ENCODE measurements around the gene MAML3.
A peak's percentile ranks its signal among the peaks of the same experiment; 100 is the strongest.
"Not testable (repeated sequence)": the region's sequence is repeated elsewhere in the genome, so short reads cannot be mapped to it uniquely, and the experiment has no call there.

The MAML3 gene

DNA sequence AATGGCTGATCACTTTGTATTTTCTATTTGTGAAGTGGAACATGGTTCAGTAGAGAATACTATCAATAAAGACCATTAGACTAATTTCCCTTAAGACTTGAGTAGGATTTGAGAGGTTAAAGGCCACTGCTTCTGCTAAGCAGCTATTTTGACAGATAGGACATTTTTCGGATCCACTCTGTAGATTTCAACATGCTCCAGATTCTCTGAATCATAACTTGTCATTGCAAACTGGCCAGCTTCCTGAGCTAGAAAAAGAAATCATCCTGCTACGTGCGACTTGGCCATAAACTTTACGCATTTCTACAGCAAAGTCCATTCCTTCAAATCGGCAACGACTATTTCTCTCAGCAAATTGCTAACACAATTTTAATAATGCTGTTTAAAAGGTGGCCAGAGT, 433.2 kb downstream of the MAML3 start:
- DNase-seq (ENCODE audit: low spot score): no peak

DNA sequence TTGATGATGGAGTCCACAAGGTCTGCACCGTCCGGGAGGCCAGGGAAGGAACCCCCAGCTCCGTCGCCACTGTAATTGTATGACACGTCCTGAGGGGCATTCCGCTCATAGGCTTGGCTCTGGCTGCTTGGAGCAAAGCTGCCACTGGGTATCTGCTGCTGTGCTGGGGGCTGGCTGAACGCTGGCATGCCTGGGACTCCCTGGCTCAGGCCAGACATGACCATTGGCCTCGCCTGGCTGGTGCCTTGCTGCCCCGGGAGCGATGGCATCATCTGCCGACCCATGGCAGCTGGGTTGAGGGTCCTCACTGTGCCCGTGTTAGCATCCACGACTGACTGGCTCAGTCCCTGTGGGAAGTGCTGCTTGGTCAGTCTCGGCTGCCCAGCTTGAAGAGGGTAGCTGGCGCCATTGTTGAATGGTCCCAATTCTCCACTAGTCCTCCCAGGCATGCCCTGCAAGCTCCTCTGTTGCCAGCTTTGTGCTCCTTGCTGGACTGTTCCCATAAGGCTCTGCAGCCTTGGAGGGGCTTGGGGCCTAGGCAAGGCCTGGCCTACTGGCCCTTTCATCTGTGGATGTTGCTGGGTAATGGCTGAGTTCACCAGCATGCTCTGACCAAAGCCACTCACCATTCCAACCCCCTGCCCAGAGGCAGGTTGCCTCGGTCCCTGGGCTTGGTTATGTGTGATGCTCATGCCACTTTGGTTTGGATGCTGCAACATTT, 434.4 kb downstream of the MAML3 start:
- no peak for DNase-seq (ENCODE audit: low spot score)

DNA sequence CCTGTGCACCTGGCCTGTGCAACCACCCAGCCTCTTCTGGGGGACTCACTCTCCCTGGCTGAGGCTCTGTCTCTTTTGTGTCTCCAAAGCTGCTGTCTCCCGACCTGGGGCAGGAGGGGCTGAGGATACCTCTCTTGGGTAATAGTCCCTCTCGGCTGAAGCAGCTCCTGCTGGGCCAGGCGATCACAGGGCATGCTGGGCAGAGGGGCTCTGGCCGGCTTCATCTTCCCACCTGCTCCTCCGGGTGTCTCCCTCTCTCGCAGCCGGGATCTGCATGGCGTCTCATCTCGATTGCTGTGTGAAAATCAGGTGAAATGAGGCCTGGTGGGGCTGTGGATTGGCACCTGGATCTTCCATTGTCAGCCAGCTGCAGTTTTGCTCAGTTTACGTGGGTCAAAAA, 435.2 kb downstream of the MAML3 start:
- no peak for DNase-seq (ENCODE audit: low spot score)

DNA sequence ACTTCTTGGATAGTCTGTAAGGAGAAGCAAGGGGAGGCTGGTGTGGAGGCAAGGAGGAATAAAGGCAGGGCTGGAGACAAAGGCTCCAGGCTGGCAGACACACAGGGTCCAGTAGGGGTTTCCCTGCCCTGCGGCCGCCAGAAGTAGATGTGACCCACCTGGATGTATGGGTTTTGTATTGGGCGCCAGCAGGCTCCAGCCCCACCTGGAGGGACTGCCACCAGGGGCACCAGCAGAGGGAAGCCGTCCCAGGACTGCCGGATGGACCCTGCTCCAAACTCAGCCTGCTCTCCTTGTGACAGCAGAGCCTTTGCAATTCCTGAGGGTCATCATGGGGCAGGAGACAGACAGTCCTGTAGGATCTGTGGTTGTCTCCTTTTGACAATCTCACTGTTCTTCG, 435.6 kb downstream of the MAML3 start:
- no peak for DNase-seq (ENCODE audit: low spot score)

DNA sequence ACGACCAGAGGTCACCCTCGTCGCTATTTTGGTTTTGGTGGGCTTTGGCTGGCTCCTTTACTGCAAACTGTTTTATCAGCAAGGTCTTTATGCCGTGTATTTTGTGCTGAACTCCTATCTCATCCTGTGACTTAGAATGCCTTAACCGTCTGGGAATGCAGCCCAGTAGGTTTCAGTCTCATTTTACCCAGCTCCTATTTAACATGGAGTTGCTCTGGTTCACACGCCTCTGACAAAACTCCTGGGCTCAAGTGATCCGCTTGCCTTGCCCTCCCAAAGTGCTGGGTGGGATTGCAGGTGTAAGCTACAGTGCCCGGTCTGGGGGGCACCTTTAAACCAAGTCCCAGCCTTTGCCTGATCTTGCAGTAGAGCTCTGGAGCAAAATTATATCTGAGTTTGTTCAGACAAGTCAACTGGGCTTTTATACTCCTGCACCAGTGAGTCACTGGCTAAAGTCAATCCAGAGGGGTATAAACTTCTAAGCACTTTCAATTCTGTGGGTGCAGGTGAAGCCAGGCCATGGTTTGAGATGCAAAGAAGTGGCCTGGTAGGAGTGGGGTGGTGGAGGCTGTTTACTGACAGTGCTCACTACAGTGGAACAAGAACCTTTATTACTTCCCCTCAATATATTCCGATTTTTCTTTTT, 438.1 kb downstream of the MAML3 start:
- DNase-seq (ENCODE audit: low spot score): no peak

DNA sequence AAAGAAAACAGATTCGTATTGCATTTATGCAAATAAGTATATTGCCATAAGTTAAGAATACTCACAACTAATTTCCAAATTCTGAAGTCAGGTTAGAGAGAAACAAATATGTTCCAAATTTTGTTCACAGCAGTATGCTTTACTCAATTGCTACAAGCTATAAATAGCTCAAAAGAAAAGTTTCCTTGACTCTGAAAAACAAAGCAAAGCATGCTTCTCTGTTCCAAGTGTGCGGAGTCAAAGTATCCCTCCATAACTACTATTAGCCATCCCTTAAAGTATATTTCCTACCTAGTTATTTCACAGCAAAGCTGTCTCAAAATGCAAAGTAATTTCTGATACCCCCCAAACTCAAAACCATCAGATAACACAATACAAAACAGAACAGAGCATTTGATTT, 441.1 kb downstream of the MAML3 start:
- no peak for DNase-seq (ENCODE audit: low spot score)

DNA sequence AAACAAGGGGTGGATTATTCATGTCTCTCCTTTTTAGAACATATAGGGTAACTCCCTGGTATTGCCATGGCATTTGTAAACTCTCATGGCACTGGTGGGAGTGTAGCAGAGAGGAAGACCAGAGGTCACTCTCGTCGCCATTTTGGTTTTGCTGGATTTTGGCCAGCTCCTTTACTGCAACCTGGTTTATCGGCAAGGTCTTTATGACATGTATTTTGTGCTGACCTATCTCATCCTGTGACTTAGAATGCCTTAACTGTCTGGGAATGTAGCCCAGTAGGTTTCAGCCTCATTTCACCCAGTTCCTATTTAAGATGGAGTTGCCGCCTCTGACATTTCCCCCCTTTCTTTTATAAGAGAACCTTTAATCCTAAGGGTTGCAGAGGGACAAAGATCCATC, 442.5 kb downstream of the MAML3 start:
- peak; percentile 9 for DNase-seq (ENCODE audit: low spot score)

DNA sequence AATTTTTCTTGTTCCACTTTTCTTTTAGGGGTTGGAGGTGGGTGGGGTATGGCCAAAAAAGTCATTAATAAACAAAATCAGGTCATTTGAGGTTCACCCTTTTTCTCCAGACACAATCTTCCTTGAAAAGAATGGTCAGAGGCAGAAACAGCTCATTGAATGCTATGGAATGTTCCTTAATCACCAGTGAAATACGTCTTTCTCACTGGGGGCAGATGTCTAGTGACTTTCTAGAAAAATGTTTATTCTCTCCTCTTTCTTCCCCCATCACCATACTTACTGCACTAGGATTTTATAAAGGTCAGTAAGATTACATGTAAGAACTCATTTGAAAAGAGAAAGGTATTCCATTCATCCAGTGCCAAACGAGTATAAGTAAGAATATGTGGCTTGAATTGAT, 443.9 kb downstream of the MAML3 start:
- DNase-seq (ENCODE audit: low spot score): no peak

DNA sequence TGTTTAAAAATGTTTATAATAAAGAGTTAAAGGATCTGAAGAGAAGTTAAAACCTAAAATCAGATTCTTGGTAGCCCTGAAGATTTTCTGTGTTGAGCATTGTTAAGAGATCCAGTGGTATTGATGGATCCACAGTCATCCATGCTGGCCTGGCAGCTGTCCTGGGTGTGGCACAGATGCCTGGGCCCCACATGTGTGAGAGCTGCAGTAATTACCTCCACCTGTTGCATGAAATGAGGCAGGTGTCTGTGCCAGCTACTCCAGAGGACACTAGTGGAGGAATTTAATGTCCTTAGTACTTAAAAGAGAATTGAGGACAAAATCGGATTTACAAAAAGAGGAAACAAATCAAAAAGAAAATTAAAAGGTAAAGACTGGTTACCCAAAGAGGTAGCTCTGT, 444.3 kb downstream of the MAML3 start:
- no peak for DNase-seq (ENCODE audit: low spot score)

DNA sequence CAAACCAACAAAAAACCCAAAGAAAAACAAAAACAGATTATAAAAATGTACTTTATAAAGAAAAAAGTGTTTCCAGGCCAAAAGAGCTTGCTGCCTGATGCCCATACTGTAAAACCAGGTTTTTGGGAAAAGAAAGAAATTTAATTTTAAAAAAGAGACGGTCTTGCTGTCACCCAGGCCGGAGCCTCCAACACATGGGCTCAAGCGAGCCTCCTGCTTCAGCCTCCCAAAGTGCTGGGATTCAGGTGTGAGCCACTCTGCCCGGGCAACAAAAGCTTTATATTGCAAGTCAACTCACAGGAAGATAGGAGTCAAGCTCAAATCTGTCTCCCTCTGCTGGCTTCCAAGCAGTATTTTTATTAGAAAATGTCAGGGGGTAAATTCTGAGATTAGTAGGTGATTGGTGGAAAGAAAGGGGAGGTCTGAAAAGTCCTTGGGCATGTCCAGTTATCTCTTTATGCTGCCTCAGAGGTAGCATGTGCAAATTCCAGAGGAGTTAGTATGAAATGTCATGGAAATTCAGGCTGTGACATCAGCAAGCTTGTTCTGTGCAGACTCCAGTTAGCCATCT, 449.0 kb downstream of the MAML3 start:
- no peak for DNase-seq (ENCODE audit: low spot score)

DNA sequence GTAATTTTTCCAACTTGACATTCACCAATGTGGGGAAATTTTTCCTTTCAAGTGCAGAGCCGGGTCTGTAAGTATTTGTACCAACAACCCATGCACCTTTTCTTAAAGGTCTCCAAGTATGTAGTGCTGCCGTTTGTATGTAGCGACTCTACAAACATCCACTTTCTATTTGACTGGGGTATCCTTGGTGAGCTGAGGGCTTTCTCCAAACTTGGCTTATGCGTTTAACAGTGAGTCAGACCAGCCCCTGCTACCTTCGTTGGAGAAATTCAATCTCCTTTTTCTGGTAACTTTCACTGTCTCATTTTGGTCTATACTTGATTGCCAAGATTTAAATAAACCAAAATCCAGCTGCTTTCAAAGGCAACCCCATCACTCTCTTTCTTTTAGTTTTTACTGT, 453.4 kb downstream of the MAML3 start:
- DNase-seq (ENCODE audit: low spot score): no peak

DNA sequence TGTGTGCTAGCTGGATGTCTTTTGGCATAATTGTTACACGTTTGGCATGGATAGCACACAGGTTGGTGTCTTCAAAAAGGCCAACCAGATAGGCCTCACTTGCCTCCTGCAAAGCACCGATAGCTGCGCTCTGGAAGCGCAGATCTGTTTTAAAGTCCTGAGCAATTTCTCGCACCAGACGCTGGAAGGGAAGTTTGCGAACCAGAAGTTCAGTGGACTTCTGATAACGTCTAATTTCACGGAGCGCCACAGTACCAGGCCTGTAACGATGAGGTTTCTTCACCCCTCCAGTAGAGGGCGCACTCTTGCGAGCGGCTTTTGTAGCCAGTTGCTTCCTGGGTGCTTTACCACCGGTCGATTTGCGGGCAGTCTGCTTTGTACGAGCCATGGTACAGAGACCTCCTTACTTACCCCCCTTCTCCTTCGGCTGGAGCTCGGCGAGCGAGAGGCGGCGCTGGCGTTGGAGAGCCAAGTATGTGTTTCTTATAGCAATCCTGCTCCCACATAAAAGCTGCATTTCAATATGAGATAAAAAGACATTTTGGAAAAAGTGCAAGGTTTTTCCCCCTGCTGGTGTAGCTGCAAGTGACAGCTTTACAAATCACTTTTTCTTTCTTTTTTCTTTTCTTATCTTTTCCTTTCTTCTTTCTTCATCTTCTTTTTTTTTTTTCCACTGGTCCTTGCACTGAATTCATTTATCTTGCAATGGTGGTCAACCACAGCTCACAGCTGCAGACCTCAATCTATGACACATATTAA, 455.6 kb downstream of the MAML3 start:
- not testable (repeated sequence) for DNase-seq (ENCODE audit: low spot score)

DNA sequence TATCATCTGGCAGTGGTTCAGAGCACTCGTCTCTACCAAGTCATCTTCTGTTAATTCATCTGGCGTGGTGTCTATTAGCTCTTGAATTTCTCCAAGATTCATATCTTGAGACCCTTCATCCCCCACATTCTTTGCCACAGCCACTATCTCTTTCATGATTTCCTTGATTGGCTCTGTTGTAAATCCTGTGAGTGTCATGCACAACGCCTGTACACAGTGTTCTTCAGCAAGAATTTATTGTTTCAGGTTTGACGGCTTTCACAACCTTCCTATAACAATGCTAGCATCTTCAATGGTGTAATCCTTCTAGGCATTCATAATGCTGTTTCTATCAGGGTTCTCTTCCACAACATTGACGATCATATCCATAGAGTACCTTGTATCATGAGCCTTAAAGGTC, 457.5 kb downstream of the MAML3 start:
- no peak for DNase-seq (ENCODE audit: low spot score)

DNA sequence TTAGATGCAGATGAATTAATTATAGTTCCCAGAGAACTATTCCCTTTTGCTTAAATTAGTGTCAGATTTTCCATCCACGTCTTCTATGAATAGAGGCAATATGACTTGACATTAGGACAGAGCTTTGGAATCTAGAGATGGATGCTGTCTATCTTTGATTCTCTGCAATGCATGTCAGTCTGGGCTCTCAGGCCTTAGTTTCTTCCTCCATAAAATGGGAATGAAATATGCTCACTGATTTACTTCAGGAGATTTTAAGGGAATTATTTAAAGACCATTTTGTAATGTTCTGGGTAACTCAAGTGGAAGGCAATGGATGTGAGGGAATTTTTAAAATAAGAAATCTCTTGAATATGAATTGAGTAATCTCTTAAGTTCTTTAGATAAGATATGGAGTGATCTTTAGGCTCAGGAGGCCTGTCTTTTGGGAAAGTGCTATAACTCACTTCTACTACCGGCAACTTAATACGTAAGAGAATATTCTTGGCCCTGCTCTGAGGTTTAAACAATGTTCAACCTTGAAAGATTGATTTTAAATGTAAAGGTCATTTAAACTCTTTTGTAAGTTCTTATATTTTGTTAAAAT, 459.4 kb downstream of the MAML3 start:
- no peak for DNase-seq (ENCODE audit: low spot score)

DNA sequence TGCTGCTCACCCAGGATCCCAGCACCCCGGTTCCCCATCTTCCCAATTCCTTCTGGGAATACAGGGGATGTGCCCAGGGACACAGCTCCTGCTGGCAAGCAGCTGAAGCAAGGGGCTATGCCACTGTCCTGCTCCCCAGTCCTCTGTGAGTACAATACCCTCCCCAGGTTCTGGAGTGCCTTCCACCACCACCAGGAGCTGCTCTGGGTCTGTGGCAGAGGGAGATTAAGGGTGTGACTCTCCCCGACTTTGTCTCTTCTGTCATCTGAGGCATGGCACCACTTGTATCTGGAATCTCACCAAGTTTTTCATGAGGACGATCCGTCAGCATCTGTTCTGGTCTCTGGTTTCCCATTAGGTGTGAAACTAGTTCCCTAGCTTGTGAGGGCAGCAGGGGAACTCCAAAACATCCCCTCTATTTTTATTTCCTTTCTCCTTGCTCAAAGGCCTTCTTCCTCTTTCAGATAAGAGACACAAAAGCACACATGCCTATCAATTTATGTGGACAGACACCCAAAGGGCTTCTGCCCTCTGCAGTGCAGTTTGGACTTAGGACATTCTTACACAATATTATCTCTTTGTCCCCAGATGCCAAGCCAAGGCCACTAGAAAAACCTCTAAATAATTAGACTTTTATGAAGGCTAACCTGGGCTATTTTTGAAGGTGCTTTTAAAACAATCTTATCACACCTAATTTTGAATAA, 461.5 kb downstream of the MAML3 start:
- DNase-seq (ENCODE audit: low spot score): no peak

DNA sequence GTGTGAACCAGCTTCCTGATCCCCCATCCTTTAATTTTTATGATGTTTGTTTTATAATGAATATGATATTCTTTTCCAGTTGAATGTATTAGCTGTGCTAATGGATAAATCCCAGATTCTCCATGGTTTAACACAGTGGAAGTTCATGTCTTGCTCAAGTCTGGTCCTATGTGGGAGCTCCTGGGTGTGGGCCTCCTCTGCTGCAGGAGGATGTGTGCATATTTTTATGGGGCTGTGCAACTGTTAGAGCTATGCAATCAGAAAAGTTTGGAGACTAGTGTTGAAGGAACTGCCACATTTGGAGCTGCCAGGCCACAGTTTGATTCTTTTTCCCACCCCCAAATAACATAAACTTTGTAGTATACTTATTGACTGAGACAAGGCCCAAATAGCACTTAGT, 463.6 kb downstream of the MAML3 start:
- no peak for DNase-seq (ENCODE audit: low spot score)

DNA sequence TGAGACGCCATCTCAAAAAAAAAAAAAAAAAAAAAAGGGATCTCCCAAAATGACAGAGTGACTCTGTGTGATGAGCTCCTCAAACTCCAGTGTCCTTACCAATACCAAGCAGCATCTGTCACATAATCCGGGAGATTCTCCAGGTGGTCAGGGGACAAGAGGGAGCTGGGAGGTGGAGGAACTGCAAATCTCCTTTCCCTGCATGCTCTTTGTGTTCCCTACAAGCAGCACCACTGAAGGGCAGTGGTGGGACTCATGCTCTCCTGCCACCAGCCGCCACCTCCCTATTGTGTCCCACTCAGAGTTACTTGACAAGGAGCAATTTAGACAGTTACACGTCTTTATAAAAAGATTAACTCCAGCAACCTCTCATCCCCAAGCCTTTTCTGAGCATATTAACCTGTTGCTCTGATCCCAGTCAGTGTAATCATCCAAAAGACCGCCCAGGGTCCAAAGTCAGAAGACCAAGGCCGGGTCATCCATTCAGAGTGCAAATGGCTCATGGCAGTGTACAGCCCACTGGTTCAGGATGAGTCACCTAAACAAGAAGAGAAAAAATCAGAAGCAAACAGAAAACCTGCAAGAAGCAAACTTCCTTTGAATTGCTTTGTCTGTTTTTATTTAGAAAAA, 464.8 kb downstream of the MAML3 start:
- DNase-seq (ENCODE audit: low spot score): no peak

DNA sequence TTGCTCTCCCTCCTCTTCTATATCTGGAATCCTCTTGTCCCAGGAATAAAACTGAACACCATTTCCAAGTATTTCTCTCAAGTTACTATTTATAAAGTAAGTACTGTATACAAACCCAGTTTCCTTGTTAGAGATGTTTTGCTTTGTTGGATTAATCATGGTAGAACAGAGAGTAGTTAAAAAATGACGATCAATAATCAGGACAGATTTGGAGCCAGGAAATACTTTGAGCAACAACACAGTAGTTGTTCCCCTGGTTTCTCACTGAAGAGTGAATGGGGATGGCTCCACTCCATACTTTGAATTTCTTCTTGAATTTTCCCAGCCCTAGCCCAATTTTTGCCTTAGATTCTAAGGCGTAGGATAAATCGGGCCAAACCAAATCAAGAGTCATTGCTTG, 467.0 kb downstream of the MAML3 start:
- no peak for DNase-seq (ENCODE audit: low spot score)

DNA sequence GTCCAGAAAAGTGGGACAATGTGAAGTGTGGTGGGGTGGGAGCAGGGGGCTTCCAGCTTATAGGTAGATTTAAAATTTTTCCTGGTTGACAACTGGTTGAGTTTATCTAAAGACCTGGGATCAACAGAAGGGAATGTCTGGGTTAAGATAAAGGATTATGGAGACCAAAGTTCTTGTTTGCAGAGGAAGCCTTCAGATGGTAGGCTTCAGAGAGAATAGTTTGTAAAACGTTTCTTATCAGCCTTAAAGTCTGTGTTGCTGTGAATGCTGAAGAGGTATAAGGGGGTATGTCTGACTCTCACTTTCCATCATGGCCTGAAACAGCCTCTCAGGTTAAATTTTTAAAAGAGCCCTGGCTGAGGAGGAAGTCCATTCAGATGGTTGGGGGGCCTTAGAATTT, 467.9 kb downstream of the MAML3 start:
- DNase-seq (ENCODE audit: low spot score): no peak

DNA sequence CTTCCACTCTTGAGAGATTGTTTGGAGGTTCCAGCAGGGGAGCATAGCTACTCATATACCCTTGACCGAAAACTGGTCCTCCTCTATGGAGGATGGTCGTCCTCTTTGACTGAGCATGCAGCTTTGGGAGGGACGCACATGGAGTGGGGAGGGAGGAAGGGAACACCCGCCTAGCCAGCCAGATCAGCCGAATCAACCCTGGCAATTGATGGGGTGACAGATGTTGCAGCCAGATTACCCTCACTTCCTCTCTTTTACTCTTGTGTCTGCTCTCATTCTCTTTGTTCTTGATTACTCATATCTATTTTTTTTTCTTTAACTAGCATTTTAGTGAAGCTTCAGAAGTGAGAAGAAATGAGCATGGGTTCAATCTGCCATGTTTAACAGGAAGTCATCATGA, 468.8 kb downstream of the MAML3 start:
- no peak for DNase-seq (ENCODE audit: low spot score)

DNA sequence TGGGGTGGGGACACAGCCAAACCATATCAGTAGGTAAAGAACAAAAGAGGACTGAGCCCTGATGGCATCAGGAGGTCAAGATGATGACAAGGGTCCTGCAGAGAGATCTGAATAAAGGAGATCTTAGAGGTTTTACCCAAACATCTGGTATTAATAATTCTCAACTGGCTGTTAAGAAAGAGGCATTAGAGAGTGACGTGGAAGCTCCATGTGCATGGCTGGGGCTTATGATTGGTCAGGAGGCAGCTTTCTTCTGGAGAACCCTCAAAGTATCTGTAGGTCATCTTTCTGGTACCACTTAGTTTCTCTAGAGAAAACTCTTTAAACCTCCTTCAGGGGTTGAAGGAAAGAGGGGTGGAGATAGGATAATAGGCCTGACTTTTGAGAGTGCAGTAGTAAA, 469.6 kb downstream of the MAML3 start:
- no peak for DNase-seq (ENCODE audit: low spot score)

DNA sequence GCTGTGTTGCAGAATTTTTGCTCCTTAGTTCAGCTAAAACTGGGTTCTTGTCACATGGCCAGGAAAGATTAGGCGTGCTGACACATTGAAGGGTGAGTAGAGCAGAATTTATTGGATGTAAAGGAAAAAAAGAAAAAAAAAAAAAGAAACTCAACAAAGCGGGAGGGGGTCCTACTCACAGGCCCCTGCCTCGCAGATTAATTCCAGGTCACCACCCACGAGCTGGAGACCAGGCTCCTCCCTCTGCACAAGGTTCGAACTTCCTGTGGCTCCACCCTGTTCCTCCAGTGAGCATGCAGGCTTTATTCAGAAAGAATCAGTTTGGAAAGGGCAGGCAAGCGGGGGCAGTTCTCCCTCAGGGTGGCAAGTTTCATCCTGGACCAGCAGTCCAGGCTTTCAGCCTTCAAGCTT, 471.2 kb downstream of the MAML3 start:
- DNase-seq (ENCODE audit: low spot score): no peak

All from LoVo (cell line).